Activated CD4-positive, alpha-beta T cell treated with anti-CD3 and anti-CD28 coated beads for 24 hours (primary cell): Measurements from ENCODE around the gene SEPTIN12.

Experiments used
- DNase-seq, 2 donors: peaks; one replicate each; pipeline ENCODE4 v3.0.0-alpha.2; 2020; ENCODE audit warnings: low read depth in 2 of 2

Gene SEPTIN12, protein sequence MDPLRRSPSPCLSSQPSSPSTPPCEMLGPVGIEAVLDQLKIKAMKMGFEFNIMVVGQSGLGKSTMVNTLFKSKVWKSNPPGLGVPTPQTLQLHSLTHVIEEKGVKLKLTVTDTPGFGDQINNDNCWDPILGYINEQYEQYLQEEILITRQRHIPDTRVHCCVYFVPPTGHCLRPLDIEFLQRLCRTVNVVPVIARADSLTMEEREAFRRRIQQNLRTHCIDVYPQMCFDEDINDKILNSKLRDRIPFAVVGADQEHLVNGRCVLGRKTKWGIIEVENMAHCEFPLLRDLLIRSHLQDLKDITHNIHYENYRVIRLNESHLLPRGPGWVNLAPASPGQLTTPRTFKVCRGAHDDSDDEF

DNA sequence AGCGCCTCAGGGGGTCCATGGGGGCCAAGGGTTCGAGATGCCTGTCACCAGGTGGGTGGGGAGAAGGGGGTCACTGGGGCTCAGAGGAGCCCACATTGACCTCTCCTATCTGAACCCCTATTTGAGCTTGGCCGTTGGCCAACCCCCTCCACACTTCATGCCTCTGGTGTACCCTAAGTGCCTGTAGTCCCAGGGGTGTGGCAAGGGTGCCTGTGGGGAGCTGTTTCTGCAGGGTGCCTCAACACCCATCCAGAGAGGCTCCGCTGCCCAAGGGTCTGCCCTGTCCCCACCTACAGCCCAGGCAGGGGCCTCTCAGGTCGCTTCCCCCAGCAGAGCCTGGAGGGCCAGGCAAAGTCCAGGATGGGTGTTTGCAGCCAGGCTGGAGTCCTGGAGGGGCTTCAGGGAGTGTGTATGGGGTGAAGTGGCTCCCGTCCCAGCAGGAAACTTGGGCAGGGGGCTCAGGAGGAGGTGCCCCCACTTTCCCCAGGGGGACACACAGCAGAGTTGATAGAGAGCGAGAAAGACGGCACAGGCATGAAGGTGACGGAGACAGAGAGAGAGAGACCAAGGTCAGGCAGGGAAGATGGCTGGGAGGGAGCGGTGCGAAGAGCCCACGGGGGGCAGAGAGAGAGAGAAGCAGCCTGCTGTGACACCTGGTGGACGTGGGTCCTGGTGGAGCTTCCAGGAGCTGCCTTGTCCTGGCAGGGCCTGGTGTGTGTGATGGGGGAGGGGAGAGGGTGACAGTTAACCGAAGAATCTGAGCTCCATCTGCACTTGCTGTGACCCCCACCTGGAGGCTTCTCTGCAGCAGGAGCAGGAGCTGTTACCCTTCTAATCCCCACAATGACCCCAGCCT, at the start of gene SEPTIN12:
SEPTIN12 (minus strand) TSS at position 719 of the 856 bp plus-strand sequence; CDS start at position 19, 700 bp downstream.
- DNase-seq: no peak

DNA sequence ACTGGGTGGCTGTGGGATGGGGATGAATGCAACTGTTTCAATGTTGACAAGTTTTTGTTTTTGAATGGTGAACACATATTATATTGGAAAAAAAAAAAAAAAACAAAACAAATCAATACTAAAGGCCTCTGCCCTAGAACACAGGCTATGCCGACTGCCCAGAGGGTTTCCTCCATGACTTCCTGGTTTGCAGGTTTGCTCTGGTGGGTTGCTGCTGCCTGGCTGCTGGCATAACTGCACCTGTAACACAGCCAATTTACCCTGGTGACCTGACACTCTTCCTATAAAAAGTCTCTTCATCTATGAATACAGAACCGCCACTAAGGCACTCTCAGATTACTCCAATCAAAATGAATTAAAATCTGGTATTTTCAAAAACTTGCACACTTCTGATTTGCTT, 48.6 kb upstream of the SEPTIN12 start:
- DNase-seq: no peak

DNA sequence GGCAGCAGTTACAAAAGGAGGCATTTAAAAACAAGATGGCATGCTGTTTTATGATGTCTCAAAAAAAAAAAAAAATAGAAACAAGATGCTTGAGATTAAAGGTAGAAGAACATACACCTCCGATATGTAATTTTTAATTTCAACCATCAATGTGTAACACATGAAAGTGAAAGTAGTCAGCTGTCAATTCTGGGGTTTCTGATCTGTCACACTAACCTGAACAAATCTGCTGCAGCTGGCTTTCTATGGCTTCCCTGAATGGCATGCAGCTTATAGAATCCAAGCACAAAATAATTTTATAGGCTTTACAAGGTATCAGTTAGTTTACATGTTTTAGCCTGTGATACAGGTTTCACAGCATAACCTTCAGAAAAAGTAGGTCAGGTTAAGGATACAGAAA, 45.4 kb upstream of the SEPTIN12 start:
- no peak for DNase-seq

DNA sequence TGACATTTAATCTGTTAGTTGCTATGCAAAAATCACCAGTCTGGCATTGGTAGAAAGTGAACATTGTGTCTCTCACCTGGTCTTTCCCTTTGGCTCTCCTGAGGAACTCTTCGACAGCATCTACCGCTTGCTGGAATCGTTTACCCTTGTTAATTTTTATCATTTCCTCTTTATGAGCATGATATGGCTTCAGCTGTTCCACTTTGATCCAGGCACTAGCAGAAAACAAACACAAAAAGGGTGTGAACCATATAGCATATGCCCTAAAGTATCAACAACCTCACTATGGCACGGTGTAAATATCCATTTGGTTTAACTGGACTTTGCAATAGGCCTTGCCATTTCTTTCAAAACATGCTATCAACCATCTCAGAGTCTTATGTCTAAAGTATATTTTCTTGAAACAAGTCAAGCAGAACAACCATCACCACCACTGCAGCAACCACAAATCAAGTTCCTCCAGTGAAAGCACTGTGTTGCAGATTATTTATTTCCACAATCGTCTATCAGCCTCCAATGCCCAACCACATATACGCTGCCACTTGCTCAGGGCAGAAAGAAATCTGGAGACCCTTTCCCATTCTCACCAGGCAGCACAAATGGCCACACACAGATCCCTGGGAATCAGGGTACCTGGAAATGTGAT, 44.7 kb upstream of the SEPTIN12 start:
- DNase-seq: no peak

DNA sequence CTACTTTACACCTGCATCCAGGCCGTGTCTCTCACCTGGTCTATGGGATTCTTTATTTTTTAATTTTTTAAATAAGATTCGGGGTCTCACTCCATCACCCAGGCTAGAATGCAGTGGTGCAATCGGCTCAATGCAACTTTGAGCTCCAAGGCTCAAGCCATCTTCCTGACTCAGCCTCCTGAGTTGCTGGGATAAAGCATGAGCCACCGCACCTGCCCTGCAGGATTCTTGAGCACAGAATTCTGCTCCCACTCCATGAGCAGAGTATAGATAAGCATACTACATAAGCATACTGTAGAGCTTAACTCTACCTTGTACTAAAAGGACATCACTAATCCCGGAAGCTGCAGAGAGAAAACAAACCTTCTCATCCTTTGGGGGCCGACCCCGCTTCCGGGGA, 43.5 kb upstream of the SEPTIN12 start:
- no peak for DNase-seq

DNA sequence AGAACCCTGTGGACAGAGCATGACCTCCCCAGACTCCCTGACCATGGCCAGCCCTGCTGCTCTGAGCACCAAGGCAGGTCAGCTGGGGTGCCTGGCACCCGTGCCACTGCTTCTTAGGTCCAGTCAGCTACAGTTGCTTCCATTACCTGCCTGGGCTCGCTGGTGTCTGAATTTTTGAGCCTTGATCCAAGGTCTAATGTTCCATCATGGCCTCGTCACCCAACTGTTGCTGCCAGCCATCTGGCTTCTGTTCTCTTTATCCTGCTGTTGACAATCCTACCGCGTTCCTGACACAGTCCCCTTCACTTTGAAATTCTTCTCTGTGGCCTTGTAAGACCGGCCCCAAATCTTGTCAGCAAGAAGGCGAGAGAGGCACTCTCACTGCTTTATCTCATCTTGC, 42.3 kb upstream of the SEPTIN12 start:
- DNase-seq: no peak

DNA sequence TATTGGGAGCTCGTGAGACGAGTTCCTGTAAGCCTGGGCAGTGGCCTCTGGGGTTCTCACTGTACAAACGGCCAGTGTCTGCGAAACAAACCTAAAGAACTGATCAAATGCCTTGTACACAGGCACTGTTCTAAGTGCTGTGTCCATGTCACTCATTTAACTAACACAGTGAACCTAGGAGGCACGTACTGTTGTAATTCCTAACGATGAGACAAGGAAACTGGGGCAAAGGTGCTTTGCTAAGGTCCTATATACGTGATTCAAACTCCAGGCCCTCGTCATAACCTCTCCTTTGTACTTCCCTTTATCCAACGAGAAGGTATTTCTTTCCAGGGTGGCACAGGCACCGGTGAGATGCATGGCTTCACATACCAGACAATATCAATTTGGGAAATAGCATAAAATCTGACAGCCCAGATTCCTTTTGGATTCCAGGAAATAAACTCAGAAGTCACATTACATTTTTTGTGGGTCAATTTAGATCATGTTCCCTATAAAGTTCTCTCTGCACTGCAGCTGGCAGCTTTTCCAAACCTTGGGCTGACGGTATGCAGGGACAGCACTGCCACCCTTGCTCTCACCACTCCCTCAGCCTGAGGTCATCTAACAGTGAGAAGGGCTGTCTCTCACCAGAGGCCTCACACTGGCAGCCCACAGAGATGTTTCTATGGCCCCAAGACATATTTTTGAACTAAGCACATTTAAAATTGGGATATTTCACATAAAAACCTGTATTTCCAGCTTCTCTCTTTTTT, 40.6 kb upstream of the SEPTIN12 start:
- no peak for DNase-seq

DNA sequence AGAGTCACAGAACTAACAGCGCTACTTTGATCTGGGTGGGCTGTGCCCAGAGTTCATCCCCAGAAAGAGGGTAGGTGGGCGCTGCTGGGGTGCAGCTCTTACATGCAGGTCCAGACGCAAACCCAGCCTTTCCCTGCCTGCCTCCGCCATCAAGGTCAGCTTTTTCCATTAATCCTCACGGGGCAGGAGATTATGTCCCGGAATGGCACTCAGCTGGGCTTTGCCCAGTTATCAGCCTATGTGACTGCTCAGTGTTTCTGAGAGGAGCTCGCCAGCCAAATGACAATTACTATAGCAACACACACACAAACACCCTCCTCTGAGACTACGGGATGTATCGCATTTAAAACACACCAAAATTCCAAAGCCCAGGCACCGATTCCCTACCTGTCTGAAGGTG, 38.8 kb upstream of the SEPTIN12 start:
- DNase-seq: no peak

DNA sequence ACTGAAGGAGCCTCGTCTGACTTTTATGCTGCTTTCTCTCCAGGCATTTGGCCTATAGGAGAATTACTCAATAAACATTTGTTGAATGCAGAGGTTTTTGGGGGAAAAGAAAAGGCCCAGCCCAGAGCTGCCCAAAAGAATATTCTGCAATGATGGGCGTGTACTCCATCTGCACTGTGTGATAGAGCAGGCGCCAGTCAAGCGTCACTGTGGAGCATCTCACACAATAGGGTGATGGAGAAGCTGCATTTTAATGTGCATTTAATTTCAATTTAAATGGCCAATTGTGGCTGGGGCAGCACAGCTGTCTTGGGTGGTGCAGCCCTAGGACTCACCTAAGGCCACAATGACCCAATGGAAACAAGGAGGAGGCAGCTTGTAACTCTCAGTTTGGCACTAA, 38.4 kb upstream of the SEPTIN12 start:
- no peak for DNase-seq

DNA sequence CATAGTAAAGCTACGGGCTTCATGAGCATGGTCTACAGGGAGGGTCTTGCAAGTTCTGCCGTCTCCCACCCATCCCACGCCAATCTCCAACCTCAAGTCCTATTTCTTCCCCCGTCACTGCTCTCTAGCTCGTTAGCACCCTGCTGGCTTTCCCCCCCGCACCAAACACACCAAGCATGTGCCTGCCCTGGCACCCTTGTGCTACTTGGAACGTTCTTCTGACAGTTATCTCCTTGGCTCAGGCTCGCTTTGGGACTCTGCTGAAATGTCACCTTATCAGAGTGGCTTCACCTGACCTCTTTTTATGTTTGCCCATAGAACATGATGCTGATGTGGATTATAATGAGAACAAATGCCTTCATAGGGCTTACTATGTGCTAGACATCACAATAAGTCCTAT, 37.1 kb upstream of the SEPTIN12 start:
- DNase-seq: no peak

DNA sequence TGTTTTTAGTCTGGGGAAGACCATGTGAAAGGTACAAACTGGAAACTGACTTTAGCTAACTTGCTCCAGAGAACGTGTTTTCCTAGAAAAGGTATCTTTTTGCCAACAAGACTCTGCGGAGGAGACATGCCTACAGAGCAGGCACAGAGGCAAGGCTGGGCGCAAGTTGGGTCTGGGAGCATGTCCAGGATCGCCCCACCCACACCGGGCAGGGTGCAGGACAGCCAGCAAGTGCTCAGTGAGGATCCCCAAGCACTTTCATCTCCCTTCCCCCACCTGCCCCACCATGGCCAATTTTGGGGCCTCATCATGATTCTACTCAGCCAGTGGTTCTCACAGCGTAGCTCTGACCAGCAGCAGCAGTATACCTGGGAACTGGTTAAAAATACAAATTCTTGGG, 32.5 kb upstream of the SEPTIN12 start:
- no peak for DNase-seq

DNA sequence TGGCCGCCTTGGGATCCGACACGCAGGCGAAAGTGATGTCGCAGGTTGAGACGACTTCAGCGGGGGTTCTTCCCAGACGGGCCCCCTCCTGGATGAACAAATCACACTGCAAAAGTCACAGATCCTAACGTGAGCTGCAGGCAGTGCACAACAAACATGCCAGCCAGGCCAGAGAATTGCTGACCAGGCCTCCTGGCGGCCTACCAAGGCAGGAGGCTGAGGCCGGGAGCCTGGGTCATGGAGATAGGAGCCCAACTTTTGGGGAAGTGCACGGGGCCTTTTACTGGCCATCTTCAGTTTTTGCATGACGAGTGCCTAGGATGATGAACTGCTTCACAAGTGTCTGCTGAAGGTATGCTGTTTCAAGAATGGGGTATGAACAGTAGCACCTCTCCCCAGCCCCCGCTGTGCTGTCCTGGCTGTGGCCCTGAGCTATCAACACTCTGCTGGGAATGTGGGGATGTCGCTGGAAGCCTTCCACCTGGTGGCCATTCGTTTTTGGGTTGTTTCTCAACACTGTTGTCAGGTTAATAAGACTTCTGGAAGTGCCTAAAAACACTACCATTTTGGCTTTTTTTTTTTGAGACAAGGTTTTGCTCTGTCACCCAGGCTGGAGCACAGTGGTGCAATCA, 26.5 kb upstream of the SEPTIN12 start:
- no peak for DNase-seq

DNA sequence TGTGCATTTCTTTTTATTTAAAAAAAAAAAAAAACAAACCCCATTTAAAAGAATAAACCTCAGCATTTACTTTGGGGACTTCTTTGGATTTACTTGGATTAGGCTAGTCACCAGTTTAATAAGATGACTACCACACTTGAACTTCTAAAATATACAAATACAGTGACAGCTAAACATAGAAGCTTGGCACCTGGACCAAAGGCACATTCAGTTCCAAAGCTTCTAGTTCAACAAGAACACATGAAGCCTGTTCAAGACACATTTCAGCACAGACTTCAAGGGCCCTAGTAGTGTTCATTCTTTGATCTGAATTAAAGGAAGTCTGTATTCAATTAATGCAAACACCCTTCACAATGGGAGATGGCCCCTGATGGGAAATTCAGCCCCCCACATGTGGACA, 25.9 kb upstream of the SEPTIN12 start:
- no peak for DNase-seq

DNA sequence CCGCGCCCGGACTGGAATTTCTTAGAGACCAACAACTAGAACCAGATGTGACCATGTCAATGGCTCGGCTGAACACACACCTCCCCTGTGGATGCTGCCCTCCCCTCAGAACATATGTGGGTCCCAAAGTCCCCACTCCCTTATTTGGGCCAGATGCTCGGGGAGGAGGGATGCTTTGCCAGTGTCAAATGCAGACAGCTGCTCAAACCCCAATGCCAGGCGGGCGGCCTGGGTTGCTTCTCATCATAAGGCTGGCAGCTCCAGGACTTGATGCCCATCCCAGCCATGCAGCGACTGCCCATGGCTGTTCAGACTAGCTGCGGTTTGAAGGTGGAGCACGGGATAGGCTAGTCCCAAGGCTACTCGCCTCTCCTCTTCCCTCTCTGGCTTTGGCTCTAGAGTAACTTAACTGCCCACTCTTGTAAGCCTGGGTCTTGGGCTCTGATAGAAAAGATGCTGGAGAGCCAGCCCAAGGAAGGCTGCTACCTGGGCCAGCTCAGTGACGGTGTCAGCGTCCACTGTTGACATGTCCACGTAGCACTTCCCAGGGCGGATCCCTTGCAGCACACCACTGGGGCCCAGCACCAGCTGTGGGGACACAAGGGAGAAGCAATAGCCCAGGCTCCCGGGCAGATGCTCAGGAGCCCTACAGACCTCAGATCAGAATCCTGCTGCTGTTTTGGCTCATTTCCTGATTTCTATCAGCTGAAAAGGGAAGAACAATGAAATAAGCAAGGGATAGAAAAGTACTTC, 25.3 kb upstream of the SEPTIN12 start:
- DNase-seq: no peak

DNA sequence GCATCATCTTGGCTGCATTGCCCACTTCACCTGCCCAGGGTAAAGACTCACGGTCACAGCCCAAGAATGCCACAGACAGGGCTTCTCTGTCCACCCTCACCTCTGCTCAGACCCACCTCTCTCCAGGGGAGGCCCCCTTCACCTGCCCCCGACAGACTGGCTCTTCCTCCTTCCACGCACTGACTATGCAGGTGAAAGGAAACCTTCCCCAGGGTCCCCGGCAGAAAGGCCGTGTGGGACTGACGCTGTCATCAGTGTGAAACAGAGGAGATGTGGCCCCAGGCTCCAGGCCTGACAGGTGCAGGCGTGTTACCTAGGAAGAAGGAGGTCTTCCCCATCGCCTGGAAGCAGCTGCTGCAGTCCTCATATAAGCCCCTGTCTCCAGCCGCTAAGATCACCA, 23.6 kb upstream of the SEPTIN12 start:
- no peak for DNase-seq

DNA sequence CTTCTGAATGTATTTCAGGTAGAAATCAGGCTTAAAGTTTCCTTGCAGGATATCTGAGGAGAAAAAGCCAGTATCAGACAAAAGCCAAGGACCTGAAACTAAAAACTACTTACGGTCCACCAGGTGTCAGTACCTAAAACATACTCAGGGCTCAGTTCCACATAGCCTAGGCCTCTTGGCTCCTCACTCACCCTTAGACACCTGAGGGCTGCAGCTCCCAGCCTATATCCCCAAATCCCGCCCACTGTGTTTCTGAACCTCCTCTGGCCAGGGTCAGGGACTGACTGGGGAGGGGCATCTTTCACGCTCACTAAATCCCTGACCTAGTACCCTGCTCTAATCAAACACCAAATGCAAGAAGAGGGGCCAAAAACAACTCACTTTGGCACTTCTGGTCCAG, 23.1 kb upstream of the SEPTIN12 start:
- no peak for DNase-seq

DNA sequence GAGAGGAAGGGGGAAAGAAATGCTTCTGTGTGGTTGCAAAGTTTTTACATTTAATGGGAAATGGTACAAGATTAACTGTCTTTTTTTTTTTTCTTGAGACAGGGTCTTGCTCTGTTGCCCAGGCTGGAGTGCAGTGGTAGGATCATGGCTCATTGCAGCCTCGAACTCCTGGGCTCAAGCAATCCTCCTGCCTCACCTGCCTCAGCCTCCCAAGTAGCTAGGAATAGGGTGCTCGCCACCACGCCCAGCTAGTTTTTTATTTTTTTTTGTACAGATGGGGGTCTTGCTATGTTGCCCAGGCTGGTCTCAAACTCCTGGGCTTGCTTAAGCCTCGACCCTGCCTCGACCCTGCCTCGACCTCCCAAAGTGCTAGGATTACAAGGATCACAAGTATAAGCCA, 18.1 kb upstream of the SEPTIN12 start:
- DNase-seq: no peak

DNA sequence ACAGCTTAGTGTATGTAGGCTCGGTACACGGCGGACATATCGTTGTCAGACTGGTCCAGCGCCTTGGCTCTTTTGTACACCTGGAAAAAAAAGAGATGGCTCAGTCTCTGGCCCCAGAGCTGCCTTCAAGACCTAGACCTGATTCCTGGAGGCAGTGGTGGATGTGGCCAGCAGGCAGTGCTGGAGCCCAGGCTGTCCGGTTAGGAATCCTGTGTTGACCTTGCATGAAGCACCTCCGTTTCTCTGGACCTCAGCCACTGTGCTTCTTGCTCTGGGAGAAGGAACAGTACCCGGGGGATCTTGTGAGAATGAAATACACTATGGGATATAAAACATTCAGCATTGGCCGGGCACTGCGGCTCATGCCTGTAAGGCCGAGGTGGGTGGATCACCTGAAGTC, 17.1 kb upstream of the SEPTIN12 start:
- DNase-seq: no peak

DNA sequence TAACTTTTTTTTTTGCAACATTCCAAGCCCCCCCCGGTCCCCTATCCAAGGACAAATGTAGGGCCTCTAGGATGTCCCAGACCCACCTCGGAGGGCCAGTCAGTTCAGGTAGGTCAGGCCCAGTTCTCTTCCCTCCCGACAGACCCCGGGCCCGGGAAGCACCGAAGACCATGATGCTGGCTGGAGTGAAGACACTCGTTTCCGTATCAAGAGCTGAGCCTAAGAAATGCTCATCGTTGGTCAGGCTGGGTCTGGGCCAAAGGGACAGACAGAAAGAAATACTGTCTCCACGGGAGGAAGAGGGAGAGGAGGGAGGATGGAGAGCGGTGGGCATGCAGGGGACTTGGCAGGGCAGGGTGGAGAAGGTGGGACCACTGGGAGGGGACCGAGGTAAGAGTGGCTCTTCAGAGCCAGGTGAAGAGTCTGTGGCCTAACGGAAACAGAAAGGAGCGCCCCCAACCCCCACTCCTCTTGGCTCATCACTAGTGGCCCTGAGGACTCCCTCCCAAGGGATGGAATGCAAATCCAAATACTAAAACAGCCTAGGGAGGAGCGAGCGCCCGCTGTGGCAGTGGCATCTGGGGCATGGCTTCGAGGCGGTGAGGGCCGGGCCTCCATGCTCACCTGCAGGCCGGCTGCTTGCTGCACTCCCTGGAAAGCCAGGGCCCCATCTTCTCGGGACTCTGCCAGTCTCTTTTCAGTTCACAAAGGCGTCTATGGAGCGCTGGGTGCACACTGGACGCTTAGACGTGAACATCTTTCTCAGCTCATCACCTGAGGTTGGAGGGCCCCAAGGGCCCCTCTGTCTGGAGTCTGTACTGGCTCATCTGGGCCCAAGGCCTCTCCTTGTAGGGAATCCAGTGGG, 16.0 kb upstream of the SEPTIN12 start:
- no peak for DNase-seq

DNA sequence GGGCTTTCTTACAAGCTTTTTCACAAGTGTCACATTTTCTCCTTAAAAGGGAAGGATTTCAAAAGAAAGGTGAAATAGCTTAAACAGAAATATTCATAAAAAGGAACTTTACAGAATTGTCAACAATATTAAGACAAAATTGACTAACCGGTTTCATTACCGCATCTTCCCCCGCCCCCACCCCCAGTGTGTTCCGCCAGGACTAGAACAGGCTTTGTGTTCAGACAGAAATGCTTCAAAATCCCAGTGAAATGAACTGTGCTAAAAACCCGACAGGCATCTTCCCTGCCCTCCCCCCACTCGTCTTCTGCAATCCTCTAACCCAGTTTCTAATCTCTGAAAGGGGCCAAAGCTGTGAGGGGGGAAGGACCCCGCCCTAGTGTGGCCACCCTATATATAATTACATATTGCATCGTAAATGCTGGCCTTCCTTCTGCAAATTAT, 15.3 kb upstream of the SEPTIN12 start:
- no peak for DNase-seq
